22Rv1 (cell line): ENCODE measurements around the gene ARMC2.

ENCODE experiments used
- CTCF ChIP-seq: fragments of 450-650 bp; IDR thresholded peaks from 2 replicates; pipeline ENCODE4 v1.5.1; 2017; ENCODE audit warnings: mild to moderate bottlenecking
- ZFX ChIP-seq: fragments of 450-650 bp; IDR thresholded peaks from 2 replicates; pipeline ENCODE4 v1.6.1; 2017; ENCODE audit warnings: antibody characterized with exemption, borderline replicate concordance

GRCh38 chr6:108874470-108875160, 26.4 kb downstream of the ARMC2 start:
- TF ChIP-seq CTCF (no peak), ZFX (no peak)
